HL-60 (cell line): ENCODE measurements around the gene GLT8D1.
"Not testable (repeated sequence)": the region's sequence is repeated elsewhere in the genome, so short reads cannot be mapped to it uniquely, and the experiment has no call there.

Experiments
- DNase-seq, 2 experiments: peaks; one replicate each; pipeline ENCODE4 v3.0.0-alpha.2; 2010 to 2020; ENCODE audit warnings: low read depth in 1 of 2, low spot score in 1 of 2
- H3K27ac ChIP-seq: fragments of 250-450 bp; sonication (Bioruptor Pico); replicated peaks from 2 replicates; pipeline ENCODE4 v1.5.1; 2020; ENCODE audit warnings: mild to moderate bottlenecking, moderate library complexity
- H3K27me3 ChIP-seq: fragments of 250-450 bp; sonication (Bioruptor Pico); 2 replicates; pipeline ENCODE4 v1.5.1; 2021; ENCODE audit warnings: mild to moderate bottlenecking, moderate library complexity; ENCODE audit not compliant: insufficient read depth, poor library complexity, severe bottlenecking
- H3K4me3 ChIP-seq: replicated peaks from 2 replicates; pipeline ENCODE4 v1.5.1; 2011; ENCODE audit warnings: mild to moderate bottlenecking, control low read depth, low read length; ENCODE audit not compliant: insufficient read depth
- GABPA ChIP-seq: IDR thresholded peaks from 2 replicates; pipeline ENCODE4 v1.6.1; 2012; ENCODE audit warnings: low read depth
- POLR2AphosphoS5 ChIP-seq: IDR thresholded peaks from 2 replicates; pipeline ENCODE4 v1.6.1; 2012; ENCODE audit warnings: low read depth
- REST ChIP-seq: IDR thresholded peaks from 2 replicates; pipeline ENCODE4 v1.6.1; 2012; ENCODE audit warnings: low read depth; ENCODE audit not compliant: insufficient replicate concordance
- SPI1 ChIP-seq: IDR thresholded peaks from 2 replicates; pipeline ENCODE4 v1.6.1; 2012; ENCODE audit warnings: low read depth, mild to moderate bottlenecking, borderline replicate concordance
- TF ChIP-seq, protein P1 (sequence below): IDR thresholded peaks from one replicate; pipeline ENCODE4 v1.5.1; 2011; ENCODE audit warnings: low read length, control low read depth, inconsistent platforms; ENCODE audit not compliant: insufficient read depth

GLT8D1 gene

GRCh38 chr3:52733256-52733891 lies 27.8 kb upstream of the GLT8D1 start:
- Histone ChIP-seq H3K27ac (no peak overlapping the region), H3K27me3 (no peaks in the 10 kb centered on the region), H3K4me3 (no peak overlapping the region)
- TF ChIP-seq REST (no peak), GABPA (no peak), SPI1 (no peak)
- TF ChIP-seq, protein P1, sequence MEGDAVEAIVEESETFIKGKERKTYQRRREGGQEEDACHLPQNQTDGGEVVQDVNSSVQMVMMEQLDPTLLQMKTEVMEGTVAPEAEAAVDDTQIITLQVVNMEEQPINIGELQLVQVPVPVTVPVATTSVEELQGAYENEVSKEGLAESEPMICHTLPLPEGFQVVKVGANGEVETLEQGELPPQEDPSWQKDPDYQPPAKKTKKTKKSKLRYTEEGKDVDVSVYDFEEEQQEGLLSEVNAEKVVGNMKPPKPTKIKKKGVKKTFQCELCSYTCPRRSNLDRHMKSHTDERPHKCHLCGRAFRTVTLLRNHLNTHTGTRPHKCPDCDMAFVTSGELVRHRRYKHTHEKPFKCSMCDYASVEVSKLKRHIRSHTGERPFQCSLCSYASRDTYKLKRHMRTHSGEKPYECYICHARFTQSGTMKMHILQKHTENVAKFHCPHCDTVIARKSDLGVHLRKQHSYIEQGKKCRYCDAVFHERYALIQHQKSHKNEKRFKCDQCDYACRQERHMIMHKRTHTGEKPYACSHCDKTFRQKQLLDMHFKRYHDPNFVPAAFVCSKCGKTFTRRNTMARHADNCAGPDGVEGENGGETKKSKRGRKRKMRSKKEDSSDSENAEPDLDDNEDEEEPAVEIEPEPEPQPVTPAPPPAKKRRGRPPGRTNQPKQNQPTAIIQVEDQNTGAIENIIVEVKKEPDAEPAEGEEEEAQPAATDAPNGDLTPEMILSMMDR = no peak
- DNase-seq = no peak

DNA sequence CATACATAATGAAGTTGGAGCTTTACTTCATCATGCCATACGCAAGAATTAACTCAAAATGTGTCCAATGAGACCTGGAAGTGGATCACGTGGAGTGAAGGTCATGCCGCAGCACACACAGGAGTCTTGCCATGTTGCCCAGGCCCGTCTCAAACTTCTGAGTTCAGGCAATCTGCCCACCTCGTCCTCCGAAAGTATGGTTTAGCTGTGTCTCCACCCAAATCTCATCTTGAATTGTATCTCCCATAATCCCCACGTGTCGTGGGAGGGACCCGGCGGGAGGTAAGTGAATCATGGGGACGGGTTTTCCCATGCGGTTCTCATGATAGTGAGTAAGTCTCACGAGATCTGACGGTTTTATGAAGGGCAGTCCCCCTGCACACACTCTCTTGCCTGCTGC lies 26.0 kb upstream of the GLT8D1 start:
- H3K27me3 ChIP-seq = no peaks in the 10 kb centered on the region
- no peak overlapping the region for H3K27ac ChIP-seq
- H3K4me3 ChIP-seq = no peak overlapping the region
- DNase-seq = no peak
- TF ChIP-seq, protein P1 = no peak
- no peak for TF ChIP-seq GABPA
- TF ChIP-seq POLR2AphosphoS5 = no peak
- no peak for TF ChIP-seq SPI1
- TF ChIP-seq REST = no peak

GRCh38 chr3:52730681-52731080 lies 25.1 kb upstream of the GLT8D1 start:
- TF ChIP-seq SPI1 (no peak), POLR2AphosphoS5 (no peak)
- TF ChIP-seq, protein P1 = no peak
- no peak for DNase-seq
- Histone ChIP-seq H3K27ac (no peak overlapping the region), H3K27me3 (no peaks in the 10 kb centered on the region), H3K4me3 (no peak overlapping the region)

- H3K4me3 ChIP-seq, H3K27ac ChIP-seq, DNase-seq, H3K27me3 ChIP-seq: not testable (repeated sequence)
Observed at GRCh38 chr3:52728753-52729152, 23.2 kb upstream of the GLT8D1 start.
